Stimulated activated CD4-positive, alpha-beta T cell treated with anti-CD3 and anti-CD28 coated beads, Interleukin-4, amount 100 ng/mL, for 48 hours (primary cell): ENCODE results near the gene IL17A.
"Not testable (repeated sequence)": the region's sequence is repeated elsewhere in the genome, so short reads cannot be mapped to it uniquely, and the experiment has no call there.

Source experiments
- DNase-seq, 2 donors: peaks; one replicate each; pipeline ENCODE4 v3.0.0-alpha.2; 2020; ENCODE audit warnings: low read depth in 2 of 2

IL17A gene

GRCh38 chr6:52164319-52165094, 21.7 kb upstream of the IL17A start:
- no peak for DNase-seq

- no peak for DNase-seq
These were observed 18.9 kb upstream of the IL17A start for GRCh38 chr6:52167267-52167666.

- not testable (repeated sequence) for DNase-seq
These were observed 17.8 kb upstream of the IL17A start for GRCh38 chr6:52168351-52168750.

- no peak for DNase-seq
These were observed 12.1 kb upstream of the IL17A start for GRCh38 chr6:52174118-52174517.

GRCh38 chr6:52176550-52176949, 9.6 kb upstream of the IL17A start:
- no peak for DNase-seq

GRCh38 chr6:52177961-52178360, 8.2 kb upstream of the IL17A start:
- DNase-seq = no peak

GRCh38 chr6:52180787-52181558, 5.2 kb upstream of the IL17A start:
- DNase-seq = no peak

GRCh38 chr6:52183131-52183713, 3.0 kb upstream of the IL17A start:
- DNase-seq = no peak

- no peak for DNase-seq
These were observed 305 bp downstream of the IL17A start for GRCh38 chr6:52186480-52186879.

GRCh38 chr6:52187098-52187497, 923 bp downstream of the IL17A start:
- DNase-seq = no peak

GRCh38 chr6:52189974-52190373, 3.8 kb downstream of the IL17A start:
- DNase-seq = no peak

GRCh38 chr6:52190409-52190808, 4.2 kb downstream of the IL17A start:
- DNase-seq = no peak

- no peak for DNase-seq
These were observed 5.6 kb downstream of the IL17A start for GRCh38 chr6:52191824-52192223.

- no peak for DNase-seq
These were observed 9.7 kb downstream of the IL17A start for GRCh38 chr6:52195886-52196285.

GRCh38 chr6:52200088-52200487, 13.9 kb downstream of the IL17A start:
- DNase-seq = not testable (repeated sequence)

- DNase-seq = no peak
These were observed 14.9 kb downstream of the IL17A start for GRCh38 chr6:52201046-52201445.

- DNase-seq = no peak
These were observed 15.3 kb downstream of the IL17A start for GRCh38 chr6:52201493-52201892.

GRCh38 chr6:52207066-52207465, 20.9 kb downstream of the IL17A start:
- DNase-seq = no peak

- no peak for DNase-seq
These were observed 22.4 kb downstream of the IL17A start for GRCh38 chr6:52208612-52209011.

GRCh38 chr6:52209770-52210169, 23.6 kb downstream of the IL17A start:
- no peak for DNase-seq

GRCh38 chr6:52210227-52210626, 24.1 kb downstream of the IL17A start:
- no peak for DNase-seq

GRCh38 chr6:52213127-52213526, 27.0 kb downstream of the IL17A start:
- no peak for DNase-seq

- DNase-seq = no peak
These were observed 29.6 kb downstream of the IL17A start for GRCh38 chr6:52215787-52216186.
